Cardiac septum (tissue), 1 donor: ENCODE results near the gene ASTN1. TPM values are rescaled to one million over a fixed set of nuclear protein-coding genes. Genes with fewer than 3 reads are reported as not detected.
"Not testable (repeated sequence)": the region's sequence is repeated elsewhere in the genome, so short reads cannot be mapped to it uniquely, and the experiment has no call there.

Experiments used
- DNase-seq: peaks from one replicate; pipeline ENCODE4 v3.0.0-alpha.2; 2020; ENCODE audit warnings: low spot score
- intact Hi-C: fragments of 100-400 bp; cut with DNase I; formaldehyde crosslinking; loops from one replicate; pipeline ENCODE4 v1.14.0; 2022
- total RNA-seq: library from RNA; stranded (reverse); fragmentation: NEBNext Ultra II Directional; extraction: Animal tissue kit (Norgen Biotek cat#: 25700); gene quantifications from one replicate; pipeline ENCODE4 v1.2.1, GENCODE V29; 2021
- donor health status: DM: no; HTN: no; CAD: no.

Gene ASTN1
- total RNA-seq, 1 donor from 2014 or later = 0.59 TPM

GRCh38 chr1:177122461-177123251 is 41.9 kb downstream of the ASTN1 start:
- intact Hi-C loops = no loop called here
- no peak for DNase-seq

DNA sequence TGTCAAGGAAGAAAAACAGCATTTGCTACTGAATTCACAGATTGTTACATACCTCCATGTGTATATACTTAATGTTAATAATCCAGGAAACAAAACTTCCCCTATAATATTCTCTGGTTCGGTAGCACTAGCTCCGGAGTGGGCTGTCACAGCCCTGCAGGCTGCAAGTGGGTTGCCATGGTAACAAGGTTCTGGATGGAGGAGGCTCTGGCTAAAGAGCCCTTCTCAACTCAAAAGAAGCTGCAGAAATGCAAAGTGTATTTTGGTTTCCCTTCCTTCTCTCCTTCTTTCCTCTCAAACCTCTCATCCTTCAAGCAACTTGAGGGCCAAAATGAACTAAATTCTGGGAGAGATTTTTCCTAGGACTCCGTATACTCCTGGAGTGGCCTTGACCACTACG is 45.2 kb downstream of the ASTN1 start:
- no peak for DNase-seq
- intact Hi-C loops = no loop called here

DNA sequence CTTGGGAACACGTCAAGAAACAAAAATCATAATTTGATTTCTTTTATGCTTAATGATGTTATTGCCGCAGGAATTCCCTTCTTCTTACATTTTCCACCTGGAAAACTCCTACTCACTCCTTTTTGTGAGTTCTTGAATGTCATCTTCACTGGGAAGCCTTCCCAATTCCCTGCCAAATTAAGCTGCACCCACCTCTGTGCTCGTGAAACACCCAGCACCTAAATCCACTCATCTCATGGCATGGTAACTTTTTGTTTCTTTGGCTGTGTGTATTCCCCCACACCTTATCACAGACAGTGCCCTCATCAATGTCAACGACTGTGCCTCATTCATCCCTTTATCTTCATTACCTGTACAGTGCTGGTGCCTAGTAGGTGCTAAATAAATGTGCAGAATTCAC is 45.6 kb downstream of the ASTN1 start:
- intact Hi-C loops = no loop called here

GRCh38 chr1:177116941-177117340 is 47.6 kb downstream of the ASTN1 start:
- intact Hi-C loops = no loop called here

More for the DNA sequence above, 45.6 kb downstream of the ASTN1 start:
- no peak for DNase-seq

GRCh38 chr1:177106614-177107365 is 57.7 kb downstream of the ASTN1 start:
- intact Hi-C loops = no loop called here
- no peak for DNase-seq

More at GRCh38 chr1:177116941-177117340, 47.6 kb downstream of the ASTN1 start:
- DNase-seq = no peak

GRCh38 chr1:177106196-177106595 is 58.3 kb downstream of the ASTN1 start:
- DNase-seq = no peak
- intact Hi-C loops = no loop called here

DNA sequence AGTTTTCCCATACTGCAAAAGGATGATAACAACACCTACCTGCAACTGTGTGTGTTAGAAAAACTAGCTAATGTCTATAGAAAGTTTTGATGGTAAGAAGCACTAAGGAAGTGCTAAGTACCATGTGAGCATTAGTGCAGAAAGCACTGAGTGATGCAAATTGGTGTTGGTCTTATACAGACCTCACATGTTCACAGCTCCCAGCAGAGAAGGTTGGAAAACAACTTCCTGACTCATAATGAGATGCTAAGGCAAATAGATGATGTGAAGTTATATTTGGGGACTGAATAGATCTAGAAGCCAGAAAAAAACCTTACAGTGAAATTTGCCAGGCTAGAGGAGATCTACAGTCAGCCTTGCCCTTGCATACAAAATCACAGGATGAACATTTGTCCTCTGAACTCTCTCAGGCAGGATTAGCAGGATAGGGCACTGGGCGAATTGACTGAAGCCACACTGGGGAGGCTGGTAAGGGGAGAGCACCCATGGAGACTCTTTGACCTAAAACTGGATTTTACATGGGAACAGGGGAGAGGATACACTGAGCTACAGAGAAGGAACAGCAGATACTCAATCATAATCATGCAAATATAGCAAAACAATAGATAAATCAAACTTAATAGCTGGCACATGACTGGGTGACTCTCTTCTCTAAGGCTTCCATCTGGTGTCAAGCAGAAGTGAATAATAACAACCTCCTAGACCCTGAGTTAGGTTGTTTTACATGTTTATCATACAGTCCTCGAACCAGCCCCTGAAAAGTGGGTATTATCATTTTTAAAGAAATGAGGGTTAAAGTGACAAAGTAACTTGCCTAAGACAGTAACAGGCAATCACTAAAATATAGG is 61.3 kb downstream of the ASTN1 start:
- no peak for DNase-seq
- intact Hi-C loops = no loop called here

DNA sequence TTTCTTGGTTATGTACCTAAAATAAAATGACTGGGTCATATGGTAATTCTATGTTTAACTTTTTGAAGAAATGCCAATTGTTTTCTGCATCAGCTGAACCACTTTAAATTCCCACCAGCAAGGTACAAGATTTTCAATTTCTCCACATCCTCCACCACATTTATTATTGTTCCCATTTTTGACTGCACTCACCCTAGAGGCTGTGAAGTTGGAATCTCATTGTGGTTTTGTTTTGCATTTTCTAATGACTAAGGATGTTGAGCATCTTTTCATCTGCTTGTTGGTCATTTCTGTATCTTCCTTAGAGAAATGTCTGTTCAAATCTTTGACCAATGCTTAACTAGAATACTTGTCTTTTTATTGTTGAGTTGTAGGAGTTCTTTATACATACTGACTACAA is 72.5 kb downstream of the ASTN1 start:
- no peak for DNase-seq
- intact Hi-C loops = no loop called here

- intact Hi-C loops = no loop called here
- DNase-seq = no peak
Measured at GRCh38 chr1:177091040-177091439, 73.5 kb downstream of the ASTN1 start.

DNA sequence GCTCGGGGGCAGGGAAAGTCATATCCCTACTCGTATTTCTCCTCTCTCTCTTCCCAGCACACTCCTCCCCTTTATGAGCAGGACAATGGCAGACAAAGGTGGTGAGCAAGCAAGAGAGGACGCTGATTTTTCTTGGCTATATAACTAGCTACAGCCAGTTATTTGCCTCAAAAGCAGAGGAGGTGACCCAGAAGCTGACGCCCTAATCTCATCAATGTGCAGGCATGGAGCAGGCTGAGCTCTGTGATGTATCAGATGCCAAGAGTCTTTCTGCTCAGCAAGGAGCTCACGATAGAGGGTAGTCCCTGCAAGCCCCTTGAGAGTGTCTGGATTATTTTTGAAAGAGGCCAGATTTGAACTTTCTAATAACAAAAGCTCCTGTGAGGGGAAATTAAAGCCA is 75.5 kb downstream of the ASTN1 start:
- DNase-seq = no peak
- intact Hi-C loops = no loop called here

- intact Hi-C loops = no loop called here
- DNase-seq = no peak
Measured at GRCh38 chr1:177082855-177083693, 81.4 kb downstream of the ASTN1 start.

- no peak for DNase-seq
- intact Hi-C loops = no loop called here
Measured at GRCh38 chr1:177080564-177080963, 83.9 kb downstream of the ASTN1 start.

DNA sequence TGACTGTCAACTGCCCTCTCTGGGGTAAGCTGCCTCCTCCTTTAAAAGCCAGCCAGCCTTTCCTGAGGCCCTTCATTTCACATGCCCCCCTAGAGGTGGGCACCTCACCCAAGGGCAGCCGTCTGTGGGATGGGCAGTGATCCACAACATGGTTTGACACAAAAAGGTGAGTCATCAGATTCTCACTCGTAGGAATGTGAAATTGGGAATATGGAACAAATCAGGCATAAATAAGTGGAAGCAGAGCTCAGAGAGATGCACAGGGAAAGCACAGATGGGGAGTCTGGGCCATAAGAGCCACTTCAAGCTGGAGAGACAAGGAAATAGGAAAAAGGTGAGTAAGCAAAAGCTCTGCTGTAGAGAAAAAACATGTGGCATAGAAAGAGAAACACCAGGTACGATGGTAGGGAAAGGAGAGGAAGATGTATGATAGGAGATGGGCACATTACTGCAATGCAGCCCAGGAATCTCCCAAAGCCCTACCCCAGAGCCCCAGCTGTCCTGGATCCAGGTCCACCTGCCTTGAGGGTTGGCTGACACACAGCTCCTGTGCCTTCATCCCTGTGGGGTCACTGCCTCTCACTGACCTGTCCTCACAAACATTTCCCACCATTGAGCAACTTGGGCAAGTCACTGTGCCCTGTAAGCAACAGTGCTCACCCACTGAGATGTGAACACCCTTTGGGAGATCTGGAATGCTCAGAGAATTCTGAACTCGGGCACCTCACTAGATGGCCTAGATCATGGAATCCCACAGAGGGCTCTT is 86.6 kb downstream of the ASTN1 start:
- intact Hi-C loops = no loop called here
- DNase-seq = no peak

GRCh38 chr1:177077006-177077405 is 87.5 kb downstream of the ASTN1 start:
- intact Hi-C loops = no loop called here

DNA sequence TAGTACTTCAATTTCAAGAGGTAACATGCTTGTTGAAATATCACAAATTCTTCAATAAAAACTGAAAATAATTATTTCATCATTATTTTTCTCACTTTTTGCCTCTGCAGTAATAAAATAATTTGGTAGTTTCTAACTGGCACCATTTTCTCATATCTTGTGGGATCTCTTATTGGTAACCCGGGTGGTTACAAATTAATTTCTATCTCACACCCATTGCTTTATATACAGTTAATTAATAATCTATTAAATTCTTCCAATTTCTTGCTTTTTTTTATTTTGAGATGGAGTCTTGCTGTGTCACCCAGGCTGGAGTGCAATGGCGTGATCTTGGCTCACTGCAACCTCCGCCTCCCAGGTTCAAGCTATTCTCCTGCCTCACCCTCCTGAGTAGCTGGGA is 89.7 kb downstream of the ASTN1 start:
- DNase-seq, intact Hi-C loops: not testable (repeated sequence)

More at GRCh38 chr1:177077006-177077405, 87.5 kb downstream of the ASTN1 start:
- no peak for DNase-seq

DNA sequence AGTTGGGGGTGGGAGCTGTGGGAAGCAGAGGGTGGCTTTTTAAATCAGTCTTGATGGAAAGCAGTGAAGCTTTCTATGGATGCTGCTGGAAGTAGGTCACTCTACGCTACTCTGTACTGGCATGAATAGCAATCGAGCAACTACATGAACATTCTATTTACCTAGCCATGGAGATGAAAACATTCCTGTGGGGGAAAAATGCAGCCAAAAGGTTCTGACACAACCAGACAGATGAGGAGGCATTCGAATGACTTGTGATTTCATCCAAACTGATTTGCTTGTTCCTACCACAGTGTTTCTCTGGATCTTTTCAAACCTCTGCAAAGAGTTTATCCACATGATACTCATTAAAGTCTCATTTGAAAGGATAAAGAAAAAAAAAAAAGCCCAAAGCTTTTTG is 95.0 kb downstream of the ASTN1 start:
- DNase-seq = no peak
- intact Hi-C loops = no loop called here

DNA sequence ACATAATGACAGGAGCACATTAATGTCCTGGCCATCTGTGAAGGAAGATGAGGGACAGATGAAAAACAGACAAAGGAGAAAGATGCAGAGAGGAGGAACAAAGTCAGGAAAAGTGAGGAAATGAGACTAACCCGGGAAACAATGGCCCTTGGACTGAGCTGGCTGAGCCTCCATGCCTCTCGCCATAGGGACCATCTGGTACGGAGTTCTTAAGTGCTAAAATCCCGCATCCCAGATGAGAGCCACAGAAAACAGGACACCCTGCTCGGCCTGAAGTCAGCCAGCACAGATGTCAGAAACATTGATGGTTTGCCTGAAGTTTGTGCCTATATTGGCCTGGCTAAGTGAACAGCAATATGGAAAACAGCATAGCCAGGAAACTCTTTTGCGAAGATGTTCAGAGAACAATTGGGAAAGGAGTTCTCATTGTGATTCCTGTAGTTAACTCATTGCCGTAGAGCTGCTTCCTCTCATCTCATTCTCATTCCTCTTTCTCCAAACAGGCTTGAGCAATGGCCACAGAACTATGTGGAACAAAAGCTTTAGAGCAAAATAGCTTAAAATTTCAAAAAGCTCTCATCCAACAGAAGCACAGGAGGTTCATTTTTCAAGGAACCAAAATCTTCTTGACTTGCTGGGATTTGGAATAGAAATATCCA is 96.6 kb downstream of the ASTN1 start:
- DNase-seq = no peak
- intact Hi-C loops = no loop called here

GRCh38 chr1:177065430-177065829 is 99.1 kb downstream of the ASTN1 start:
- intact Hi-C loops = no loop called here
- DNase-seq = no peak
